PC-3 (cell line): ENCODE measurements around the gene EIF3D. TPM values are rescaled to one million over a fixed set of nuclear protein-coding genes. Genes with fewer than 3 reads are reported as not detected.

Experiments
- ATAC-seq: fragments of 200-7000 bp; cut with Tn5 transposase; 2 replicates; pipeline ENCODE4 v1.9.1; 2020; ENCODE audit warnings: mild to moderate bottlenecking, moderate library complexity
- BruUV-seq: library from RNA; stranded (reverse); fragments of 400-500 nt; replicated peaks from 2 replicates; lab custom pipeline; 2021; lab: Mats Ljungman, UMichigan
- CTCF ChIA-PET: fragments of 300-600 bp; sonication (Branson Sonifier 250); formaldehyde crosslinking; loops from one replicate; lab custom pipeline; 2022; ENCODE audit warnings: antibody characterized with exemption; lab: Charles Lee
- POLR2A ChIA-PET: fragments of 300-600 bp; sonication (Branson Sonifier 250); formaldehyde crosslinking; loops from one replicate; lab custom pipeline; 2022; ENCODE audit warnings: antibody characterized with exemption; ENCODE audit not compliant: unreplicated experiment; lab: Charles Lee
- DNase-seq: peaks from one replicate; pipeline ENCODE4 v3.0.0-alpha.2; 2015
- H2AFZ ChIP-seq: fragments of 300-600 bp; sonication (generic); 2 replicates; pipeline ENCODE4 v1.6.0; 2016; ENCODE audit warnings: antibody characterized with exemption, low read length
- H3F3A ChIP-seq: fragments of 300-600 bp; sonication (generic); one replicate; pipeline ENCODE4 v1.6.0; 2017; ENCODE audit warnings: antibody characterized with exemption, low read length, control low read depth, mild to moderate bottlenecking; ENCODE audit not compliant: unreplicated experiment
- H3K27ac ChIP-seq: fragments of 300-600 bp; sonication (generic); 2 replicates; pipeline ENCODE4 v1.5.1; 2016; ENCODE audit warnings: mild to moderate bottlenecking, low read length
- H3K27me3 ChIP-seq: fragments of 300-600 bp; sonication (generic); 2 replicates; pipeline ENCODE4 v1.6.1; 2016; ENCODE audit warnings: low read length, mixed read lengths
- H3K36me3 ChIP-seq: fragments of 300-600 bp; sonication (generic); 2 replicates; pipeline ENCODE4 v1.6.1; 2016; ENCODE audit warnings: low read depth, mixed run types, low read length, mixed read lengths
- H3K4me1 ChIP-seq: fragments of 300-600 bp; sonication (generic); 2 replicates; pipeline ENCODE4 v1.5.1; 2016; ENCODE audit warnings: low read length; ENCODE audit not compliant: insufficient read depth
- H3K4me2 ChIP-seq: fragments of 300-600 bp; sonication (generic); 2 replicates; pipeline ENCODE4 v1.6.0; 2016; ENCODE audit warnings: low read length
- H3K4me3 ChIP-seq: fragments of 300-600 bp; sonication (generic); 2 replicates; pipeline ENCODE4 v1.5.1; 2016; ENCODE audit warnings: mild to moderate bottlenecking, low read length, mixed read lengths
- H3K79me2 ChIP-seq: fragments of 300-600 bp; sonication (generic); 2 replicates; pipeline ENCODE4 v1.6.1; 2017; ENCODE audit warnings: low read length, mixed read lengths
- H3K9ac ChIP-seq: fragments of 300-600 bp; sonication (generic); 2 replicates; pipeline ENCODE4 v1.6.0; 2016; ENCODE audit warnings: mild to moderate bottlenecking, low read length
- H3K9me2 ChIP-seq: fragments of 300-600 bp; sonication (generic); replicated peaks from 2 replicates; pipeline ENCODE4 v1.6.1; 2016; ENCODE audit warnings: mixed run types, low read length, mixed read lengths
- H3K9me3 ChIP-seq: fragments of 300-600 bp; sonication (generic); 2 replicates; pipeline ENCODE4 v1.6.1; 2016; ENCODE audit warnings: low read length, mixed read lengths
- H4K20me1 ChIP-seq: fragments of 300-600 bp; sonication (generic); 2 replicates; pipeline ENCODE4 v1.6.1; 2016; ENCODE audit warnings: low read length, mixed read lengths
- CTCF ChIP-seq: fragments of 300-600 bp; sonication (generic); conservative IDR thresholded peaks from 2 replicates; pipeline ENCODE4 v1.5.1; 2017; ENCODE audit warnings: antibody characterized with exemption, low read depth, mild to moderate bottlenecking, low read length
- EZH2 ChIP-seq: fragments of 300-600 bp; sonication (generic); IDR thresholded peaks from one replicate; pipeline ENCODE4 v1.6.1; 2017; ENCODE audit warnings: antibody characterized with exemption, mild to moderate bottlenecking, low read length; ENCODE audit not compliant: unreplicated experiment
- EZH2phosphoT487 ChIP-seq: fragments of 300-600 bp; sonication (generic); IDR thresholded peaks from 2 replicates; pipeline ENCODE4 v1.6.1; 2018; ENCODE audit warnings: mild to moderate bottlenecking, antibody characterized with exemption, low read length, borderline replicate concordance
- intact Hi-C: fragments of 100-400 bp; cut with micrococcal nuclease; formaldehyde crosslinking; loops from 2 replicates; pipeline ENCODE4 v1.9.0; 2023
- total RNA-seq: library from RNA; depleted of rRNA; stranded (reverse); fragments of >200 nt; gene quantifications from 2 replicates; pipeline ENCODE4 v1.2.3, GENCODE V29; 2014

EIF3D gene
- total RNA-seq, 1 experiment from 2014 or later = 247 TPM

GRCh38 chr22:36563001-36563400 is 34.0 kb upstream of the EIF3D start:
- H3K79me2 ChIP-seq = no peaks in the 10 kb centered on the region
- H3K9ac ChIP-seq = no peak overlapping the region
- no peak overlapping the region for H3K4me3 ChIP-seq
- H3K4me2 ChIP-seq = no peak overlapping the region
- no peak for DNase-seq
- intact Hi-C loops = no loop called here
- no TSS peak for BruUV-seq
- H3K9me2 ChIP-seq = no peaks in the 10 kb centered on the region
- CTCF ChIA-PET = no interaction called here
- H4K20me1 ChIP-seq = no peaks in the 10 kb centered on the region
- no peaks in the 10 kb centered on the region for H3F3A ChIP-seq
- no peaks in the 10 kb centered on the region for H3K36me3 ChIP-seq
- H3K27me3 ChIP-seq = no peaks in the 10 kb centered on the region
- POLR2A ChIA-PET = no interaction called here
- no peak for ATAC-seq
- no peaks in the 10 kb centered on the region for H3K9me3 ChIP-seq
- peaks cover 15% of the 10 kb centered on the region for H3K4me1 ChIP-seq
- TF ChIP-seq CTCF (no peak; the same call in 1 of the 2 replicates), EZH2 (no peak), EZH2phosphoT487 (no peak)
- peak overlapping the region; percentile 49; the same call in 1 of the 2 replicates for H2AFZ ChIP-seq
- no peak overlapping the region for H3K27ac ChIP-seq

- intact Hi-C loops = no loop called here
- ATAC-seq (peak; percentile 91), DNase-seq (peak; percentile 59)
- Histone ChIP-seq H3K9ac (no peak overlapping the region), H3K27me3 (no peaks in the 10 kb centered on the region), H3K27ac (no peak overlapping the region), H3K4me2 (peak overlapping the region; percentile 51; the same call in 1 of the 2 replicates), H4K20me1 (no peaks in the 10 kb centered on the region), H3K9me2 (no peaks in the 10 kb centered on the region), H3K79me2 (no peaks in the 10 kb centered on the region), H3K4me1 (peaks cover 15% of the 10 kb centered on the region), H3K36me3 (no peaks in the 10 kb centered on the region), H3K9me3 (no peaks in the 10 kb centered on the region), H3F3A (no peaks in the 10 kb centered on the region), H2AFZ (peak overlapping the region; percentile 49; the same call in 1 of the 2 replicates), H3K4me3 (no peak overlapping the region)
- ChIA-PET CTCF (no interaction called here), POLR2A (no interaction called here)
- no peak for TF ChIP-seq EZH2
- TF ChIP-seq CTCF = no peak
- TF ChIP-seq EZH2phosphoT487 = no peak
- BruUV-seq = no TSS peak
Measured at GRCh38 chr22:36562261-36562835, 33.4 kb upstream of the EIF3D start.

GRCh38 chr22:36561291-36561811 is 32.4 kb upstream of the EIF3D start:
- ChIA-PET POLR2A (no interaction called here), CTCF (no interaction called here)
- TF ChIP-seq EZH2 = no peak
- no peak for TF ChIP-seq CTCF
- TF ChIP-seq EZH2phosphoT487 = no peak
- Histone ChIP-seq H3K79me2 (no peaks in the 10 kb centered on the region), H3K9ac (no peak overlapping the region), H2AFZ (no peak overlapping the region), H3K27ac (no peak overlapping the region), H3K27me3 (no peaks in the 10 kb centered on the region), H3K9me2 (no peaks in the 10 kb centered on the region), H3K4me1 (peaks cover 15% of the 10 kb centered on the region), H4K20me1 (no peaks in the 10 kb centered on the region), H3K9me3 (no peaks in the 10 kb centered on the region), H3K4me3 (no peak overlapping the region), H3K4me2 (no peak overlapping the region), H3F3A (no peaks in the 10 kb centered on the region), H3K36me3 (no peaks in the 10 kb centered on the region)
- no peak for DNase-seq
- intact Hi-C loops = no loop called here
- no peak for ATAC-seq
- BruUV-seq = no TSS peak
